Esophagus (tissue), 2 donors: ENCODE results near the gene ABHD1. TPM values are rescaled to one million over a fixed set of nuclear protein-coding genes. Genes with fewer than 3 reads are reported as not detected.

Experiments used
- H3K27ac ChIP-seq, 2 donors: one replicate each; pipeline ENCODE4 v1.5.1; 2013; ENCODE audit warnings: low read depth in 2 of 2, mild to moderate bottlenecking in 2 of 2, inconsistent platforms in 1 of 2, low read length in 1 of 2, moderate library complexity in 1 of 2
- H3K27me3 ChIP-seq, 2 donors: one replicate each; pipeline ENCODE4 v1.6.1; 2013; ENCODE audit warnings: low read length in 2 of 2, control low read depth in 1 of 2, mild to moderate bottlenecking in 1 of 2; ENCODE audit not compliant: insufficient read depth in 2 of 2, control insufficient read depth in 1 of 2
- H3K36me3 ChIP-seq, 2 donors: one replicate each; pipeline ENCODE4 v1.6.1; 2013; ENCODE audit warnings: low read length in 1 of 2; ENCODE audit not compliant: control insufficient read depth in 2 of 2, insufficient read depth in 2 of 2
- H3K4me1 ChIP-seq, 2 donors: one replicate each; pipeline ENCODE4 v1.6.1; 2013; ENCODE audit warnings: low read length in 1 of 2; ENCODE audit not compliant: control insufficient read depth in 2 of 2, insufficient read depth in 2 of 2
- H3K4me3 ChIP-seq, 2 donors: one replicate each; pipeline ENCODE4 v1.5.1; 2013; ENCODE audit warnings: low read length in 2 of 2, mild to moderate bottlenecking in 2 of 2, low read depth in 1 of 2, moderate library complexity in 1 of 2
- H3K9me3 ChIP-seq, 2 donors: one replicate each; pipeline ENCODE4 v1.6.1; 2013; ENCODE audit warnings: mild to moderate bottlenecking in 2 of 2, low read depth in 1 of 2, low read length in 1 of 2, moderate library complexity in 1 of 2; ENCODE audit not compliant: control insufficient read depth in 2 of 2, insufficient read depth in 1 of 2
- WGBS, 2 donors: extraction: QIAGEN DNeasy Blood & Tissue Kit; methylation state at CpG; one replicate each; pipeline ENCODE4 v1.1.7; 2013; 5-methylcytosine and 5-hydroxymethylcytosine counted together
- polyA plus RNA-seq, 2 donors: library from polyadenylated mRNA; stranded (reverse); fragments of 200-250 nt; gene quantifications; one replicate each; pipeline ENCODE4 v1.2.3, GENCODE V29; 2013
- donor health status: healthy with polysubstance abuse.
- donor health status: Bipolar disorder and iron deficiency.

The ABHD1 gene
- polyA plus RNA-seq, 2 donors = 0.08 to 0.31 TPM

- Histone ChIP-seq H3K36me3 (no peaks in the 10 kb centered on the region), H3K27me3 (no peaks in the 10 kb centered on the region), H3K4me1 (peaks cover 7 to 11% of the 10 kb centered on the region in 2 donors), H3K27ac (no peak overlapping the region), H3K9me3 (no peaks in the 10 kb centered on the region), H3K4me3 (no peak overlapping the region)
- WGBS, 2 donors = 93 to 94% methylated on average over 7 of the region's 7 CpGs
Measured at GRCh38 chr2:27122791-27123190, 824 bp upstream of the ABHD1 start.

- Histone ChIP-seq H3K36me3 (peaks cover 0 to under 1% of the 10 kb centered on the region in 2 donors), H3K4me3 (no peak overlapping the region), H3K27ac (no peak overlapping the region), H3K9me3 (no peaks in the 10 kb centered on the region), H3K27me3 (no peaks in the 10 kb centered on the region), H3K4me1 (peaks cover 0 to 5% of the 10 kb centered on the region in 2 donors)
- 90 to 98% methylated on average over 3 of the region's 3 CpGs for WGBS, 2 donors
Measured at GRCh38 chr2:27125104-27125503, 1.5 kb downstream of the ABHD1 start.

- WGBS, 2 donors = 53 to 57% methylated on average over 5 of the region's 5 CpGs
- Histone ChIP-seq H3K4me3 (no peak overlapping the region), H3K27ac (no peak overlapping the region), H3K27me3 (no peaks in the 10 kb centered on the region), H3K36me3 (peaks cover under 1 to 12% of the 10 kb centered on the region in 2 donors), H3K9me3 (no peaks in the 10 kb centered on the region), H3K4me1 (peaks cover 0 to 5% of the 10 kb centered on the region in 2 donors)
Measured at GRCh38 chr2:27126252-27126710, 2.7 kb downstream of the ABHD1 start.

- H3K36me3 ChIP-seq = peaks cover 2 to 25% of the 10 kb centered on the region in 2 donors
- H3K4me1 ChIP-seq = peaks cover 0 to 9% of the 10 kb centered on the region in 2 donors
- no peaks in the 10 kb centered on the region for H3K27me3 ChIP-seq
- no peak overlapping the region for H3K27ac ChIP-seq
- 88% methylated on average over 9 of the region's 9 CpGs for WGBS, 2 donors
- H3K9me3 ChIP-seq = no peaks in the 10 kb centered on the region
- H3K4me3 ChIP-seq = no peak overlapping the region
Measured at GRCh38 chr2:27127883-27128667, 4.5 kb downstream of the ABHD1 start.

GRCh38 chr2:27128668-27129571, 5.3 kb downstream of the ABHD1 start:
- no peaks in the 10 kb centered on the region for H3K9me3 ChIP-seq
- WGBS, 2 donors = 77 to 78% methylated on average over 11 of the region's 11 CpGs
- peaks cover 2 to 10% of the 10 kb centered on the region in 2 donors for H3K4me1 ChIP-seq
- no peak overlapping the region for H3K27ac ChIP-seq
- no peaks in the 10 kb centered on the region for H3K27me3 ChIP-seq
- H3K4me3 ChIP-seq = no peak overlapping the region
- peaks cover 2 to 25% of the 10 kb centered on the region in 2 donors for H3K36me3 ChIP-seq

GRCh38 chr2:27130396-27130795, 6.8 kb downstream of the ABHD1 start:
- H3K27ac ChIP-seq = no peak overlapping the region
- WGBS, 2 donors = 90 to 93% methylated on average over 10 of the region's 10 CpGs
- H3K4me1 ChIP-seq = peaks cover 2 to 8% of the 10 kb centered on the region in 2 donors
- H3K36me3 ChIP-seq = peaks cover 2 to 25% of the 10 kb centered on the region in 2 donors
- no peak overlapping the region for H3K4me3 ChIP-seq
- H3K9me3 ChIP-seq = no peaks in the 10 kb centered on the region
- H3K27me3 ChIP-seq = no peaks in the 10 kb centered on the region

GRCh38 chr2:27131429-27131828, 7.8 kb downstream of the ABHD1 start:
- no peak overlapping the region for H3K27ac ChIP-seq
- no peaks in the 10 kb centered on the region for H3K27me3 ChIP-seq

GRCh38 chr2:27133195-27133875, 9.7 kb downstream of the ABHD1 start:
- peak overlapping the region; percentile 85 to 88 for H3K4me3 ChIP-seq
- H3K27me3 ChIP-seq = no peaks in the 10 kb centered on the region
- H3K27ac ChIP-seq = peak overlapping the region in 1 of 2 donors; percentile 6
- H3K36me3 ChIP-seq = peaks cover 2 to 25% of the 10 kb centered on the region in 2 donors
- WGBS, 2 donors = 38% methylated on average over 14 of the region's 14 CpGs
- H3K9me3 ChIP-seq = no peaks in the 10 kb centered on the region
- peaks cover 2 to 8% of the 10 kb centered on the region in 2 donors for H3K4me1 ChIP-seq

More at GRCh38 chr2:27131429-27131828, 7.8 kb downstream of the ABHD1 start:
- H3K4me1 ChIP-seq = peaks cover 2 to 8% of the 10 kb centered on the region in 2 donors
- no peak overlapping the region for H3K4me3 ChIP-seq
- H3K9me3 ChIP-seq = no peaks in the 10 kb centered on the region
- WGBS, 2 donors = 84 to 87% methylated on average over 11 of the region's 11 CpGs
- H3K36me3 ChIP-seq = peaks cover 2 to 25% of the 10 kb centered on the region in 2 donors
